ENCODE results near the gene WNT7A.

- TF ChIP-seq POLR2AphosphoS5 (IDR thresholded peaks at IDR 0.05; ENCODE audit: insufficient read depth, low read depth, low read length) (no peak), FOS (IDR thresholded peaks at IDR 0.05; ENCODE audit: borderline replicate concordance, insufficient read depth, low read length) (no peak), CTCF (IDR thresholded peaks at IDR 0.05; ENCODE audit: extremely low read depth in 1 of 2, insufficient read depth in 1 of 2, low read depth in 1 of 2, low read length in 2 of 2) (no peak)
These were observed 56.8 kb downstream of the WNT7A start for GRCh38 chr3:13822871-13823585.
